Pons (tissue), 1 donor: ENCODE measurements around the gene TRIM43.
"Not testable (repeated sequence)": the region's sequence is repeated elsewhere in the genome, so short reads cannot be mapped to it uniquely, and the experiment has no call there.

Source experiments
- DNase-seq: peaks from one replicate; pipeline ENCODE4 v3.0.0-alpha.2; 2016; ENCODE audit warnings: low spot score

Gene TRIM43

GRCh38 chr2:95591701-95592100 is at the start of gene TRIM43:
TRIM43 (plus strand) TSS chr2:95592001; CDS start chr2:95594024, 2,023 bp downstream.
- not testable (repeated sequence) for DNase-seq

- no peak for DNase-seq
Measured at GRCh38 chr2:95551055-95551568, 40.7 kb upstream of the TRIM43 start.

GRCh38 chr2:95552911-95553310 is 38.9 kb upstream of the TRIM43 start:
- DNase-seq = peak; percentile 62

GRCh38 chr2:95569170-95569569 is 22.6 kb upstream of the TRIM43 start:
- DNase-seq = no peak

- DNase-seq = no peak
Measured at GRCh38 chr2:95573866-95574265, 17.9 kb upstream of the TRIM43 start.

GRCh38 chr2:95574506-95574905 is 17.3 kb upstream of the TRIM43 start:
- DNase-seq = no peak

- DNase-seq = no peak
Measured at GRCh38 chr2:95575857-95576256, 15.9 kb upstream of the TRIM43 start.

GRCh38 chr2:95578539-95578938 is 13.3 kb upstream of the TRIM43 start:
- no peak for DNase-seq

- DNase-seq = not testable (repeated sequence)
Measured at GRCh38 chr2:95583545-95583944, 8.3 kb upstream of the TRIM43 start.

- not testable (repeated sequence) for DNase-seq
Measured at GRCh38 chr2:95584321-95584720, 7.5 kb upstream of the TRIM43 start.

GRCh38 chr2:95589777-95590536 is 1.8 kb upstream of the TRIM43 start:
- DNase-seq = not testable (repeated sequence)

- DNase-seq = not testable (repeated sequence)
Measured at GRCh38 chr2:95592973-95593372, 1.2 kb downstream of the TRIM43 start.

GRCh38 chr2:95595012-95595411 is 3.2 kb downstream of the TRIM43 start:
- not testable (repeated sequence) for DNase-seq

GRCh38 chr2:95601301-95601700 is 9.5 kb downstream of the TRIM43 start:
- not testable (repeated sequence) for DNase-seq

GRCh38 chr2:95602146-95602545 is 10.3 kb downstream of the TRIM43 start:
- DNase-seq = not testable (repeated sequence)

- not testable (repeated sequence) for DNase-seq
Measured at GRCh38 chr2:95608356-95608755, 16.6 kb downstream of the TRIM43 start.

- DNase-seq = not testable (repeated sequence)
Measured at GRCh38 chr2:95609764-95610163, 18.0 kb downstream of the TRIM43 start.

GRCh38 chr2:95613048-95613447 is 21.2 kb downstream of the TRIM43 start:
- not testable (repeated sequence) for DNase-seq

- not testable (repeated sequence) for DNase-seq
Measured at GRCh38 chr2:95622728-95623127, 30.9 kb downstream of the TRIM43 start.

GRCh38 chr2:95630987-95631386 is 39.2 kb downstream of the TRIM43 start:
- DNase-seq = not testable (repeated sequence)

- DNase-seq = not testable (repeated sequence)
Measured at GRCh38 chr2:95633626-95634259, 41.9 kb downstream of the TRIM43 start.

- not testable (repeated sequence) for DNase-seq
Measured at GRCh38 chr2:95640515-95641288, 48.9 kb downstream of the TRIM43 start.

- not testable (repeated sequence) for DNase-seq
Measured at GRCh38 chr2:95641289-95641575, 49.4 kb downstream of the TRIM43 start.
